Endothelial cell of umbilical vein (primary cell): ENCODE results near the gene FBXW11. TPM values are rescaled to one million over a fixed set of nuclear protein-coding genes. Genes with fewer than 3 reads are reported as not detected.

ENCODE experiments used
- BruUV-seq: library from RNA; stranded (reverse); fragments of 400-500 nt; replicated peaks from 2 replicates; lab custom pipeline; 2021; lab: Mats Ljungman, UMichigan
- CTCF ChIA-PET: fragments of 300-600, 350-600 bp; sonication (Branson Sonifier 250); formaldehyde crosslinking; loops from one replicate; lab custom pipeline; 2021; ENCODE audit warnings: antibody characterized with exemption, inconsistent platforms; lab: Charles Lee
- POLR2A ChIA-PET: fragments of 300-600, 350-600 bp; sonication (Branson Sonifier 250); formaldehyde crosslinking; loops from one replicate; lab custom pipeline; 2021; ENCODE audit warnings: antibody characterized with exemption, inconsistent platforms; lab: Charles Lee
- DNase-seq: peaks from one replicate; pipeline ENCODE4 v3.0.0-alpha.2; 2011; ENCODE audit warnings: low read depth, low spot score
- FAIRE-seq: peaks from 2 replicates; lab custom pipeline; 2011; peaks lifted over from hg19 to GRCh38; lab: Jason Lieb, UNC
- H2AFZ ChIP-seq: 2 replicates; pipeline ENCODE4 v1.6.0; 2012; ENCODE audit warnings: low read depth, low read length, control low read depth, inconsistent platforms
- H3K27ac ChIP-seq: 2 replicates; pipeline ENCODE4 v1.5.1; 2011; ENCODE audit warnings: low read depth, mild to moderate bottlenecking, control low read depth, low read length, moderate library complexity; ENCODE audit not compliant: insufficient read depth
- H3K27me3 ChIP-seq, 2 experiments: 2 replicates each; pipeline versions ENCODE4 v1.6.0 to v1.6.1; 2011; ENCODE audit warnings: low read length in 2 of 2, mixed read lengths in 1 of 2; ENCODE audit not compliant: control insufficient read depth in 2 of 2, insufficient read depth in 2 of 2
- H3K36me3 ChIP-seq, 2 experiments: 2 replicates in 1 of 2; 3 replicates in 1 of 2; pipeline ENCODE4 v1.5.1; 2011; ENCODE audit warnings: low read length in 2 of 2, mild to moderate bottlenecking in 1 of 2, moderate library complexity in 1 of 2; ENCODE audit not compliant: control insufficient read depth in 2 of 2, insufficient read depth in 2 of 2; ENCODE audit errors: extremely low read depth in 1 of 2
- H3K4me1 ChIP-seq: 3 replicates; pipeline ENCODE4 v1.5.1; 2011; ENCODE audit warnings: mild to moderate bottlenecking, low read length; ENCODE audit not compliant: control insufficient read depth, insufficient read depth; ENCODE audit errors: extremely low read depth
- H3K4me2 ChIP-seq: 2 replicates; pipeline ENCODE4 v1.6.1; 2011; ENCODE audit warnings: low read length, control low read depth, mixed read lengths; ENCODE audit not compliant: insufficient read depth
- H3K4me3 ChIP-seq, 3 experiments: fragments of 200-600 bp in 1 of 3; sonication (generic), shearing (Covaris generic) in 1 of 3; replicated peaks in 1 of 3; 2 replicates each; pipeline ENCODE4 v1.5.1; 2011 to 2016; ENCODE audit warnings: control low read depth in 3 of 3, low read length in 3 of 3, mild to moderate bottlenecking in 2 of 3, inconsistent platforms in 1 of 3, low read depth in 1 of 3, moderate library complexity in 1 of 3; ENCODE audit not compliant: insufficient read depth in 1 of 3
- H3K79me2 ChIP-seq: 2 replicates; pipeline ENCODE4 v1.6.0; 2012; ENCODE audit warnings: low read length, inconsistent platforms; ENCODE audit not compliant: control insufficient read depth, insufficient read depth
- H3K9ac ChIP-seq: replicated peaks from 2 replicates; pipeline ENCODE3; 2011; ENCODE audit warnings: low read length, control low read depth; ENCODE audit not compliant: insufficient read depth; ENCODE audit errors: extremely low read depth
- H3K9me1 ChIP-seq: replicated peaks from 3 replicates; pipeline ENCODE4 v1.6.0; 2011; ENCODE audit warnings: mild to moderate bottlenecking, low read length; ENCODE audit not compliant: control insufficient read depth, insufficient read depth; ENCODE audit errors: extremely low read depth
- H3K9me3 ChIP-seq: replicated peaks from 2 replicates; pipeline ENCODE4 v1.5.1; 2012; ENCODE audit warnings: low read length, inconsistent platforms; ENCODE audit not compliant: control insufficient read depth, insufficient read depth
- H4K20me1 ChIP-seq: replicated peaks from 2 replicates; pipeline ENCODE3; 2011; ENCODE audit warnings: mild to moderate bottlenecking, low read length; ENCODE audit not compliant: control insufficient read depth, insufficient read depth; ENCODE audit errors: extremely low read depth
- CTCF ChIP-seq, 2 donors: IDR thresholded peaks; 1 replicate in 1 of 2; 2 replicates in 1 of 2; pipeline ENCODE4 v1.5.1; 2011; ENCODE audit warnings: low read length in 2 of 2, mild to moderate bottlenecking in 2 of 2, moderate library complexity in 2 of 2, control low read depth in 1 of 2, inconsistent platforms in 1 of 2, low read depth in 1 of 2; ENCODE audit not compliant: insufficient read depth in 1 of 2; ENCODE audit errors: extremely low read depth in 1 of 2
- EZH2 ChIP-seq: IDR thresholded peaks from 2 replicates; pipeline ENCODE4 v1.6.1; 2012; ENCODE audit warnings: borderline replicate concordance, low read depth, mild to moderate bottlenecking, moderate library complexity, low read length, inconsistent platforms; ENCODE audit not compliant: severe bottlenecking
- FOS ChIP-seq: IDR thresholded peaks from 2 replicates; pipeline ENCODE4 v1.6.1; 2011; ENCODE audit warnings: mild to moderate bottlenecking, low read length, moderate library complexity, borderline replicate concordance; ENCODE audit not compliant: insufficient read depth
- GATA2 ChIP-seq: IDR thresholded peaks from 2 replicates; pipeline ENCODE4 v1.7.0; 2011; ENCODE audit warnings: low read depth, mild to moderate bottlenecking, moderate library complexity, mixed read lengths, low read length; ENCODE audit not compliant: insufficient read length, insufficient read depth
- JUN ChIP-seq: IDR thresholded peaks from 2 replicates; pipeline ENCODE4 v1.6.1; 2011; ENCODE audit warnings: borderline replicate concordance, low read depth; ENCODE audit not compliant: insufficient read length, insufficient read depth
- MAX ChIP-seq: IDR thresholded peaks from 2 replicates; pipeline ENCODE4 v1.6.1; 2011; ENCODE audit not compliant: insufficient read depth, insufficient read length
- MYC ChIP-seq: IDR thresholded peaks from one replicate; pipeline ENCODE4 v1.6.1; 2011; ENCODE audit warnings: mild to moderate bottlenecking, low read depth, low read length
- POLR2A ChIP-seq: IDR thresholded peaks from 2 replicates; pipeline ENCODE4 v1.6.1; 2012; ENCODE audit warnings: low read depth, mild to moderate bottlenecking, control low read depth, low read length
- POLR2AphosphoS5 ChIP-seq: IDR thresholded peaks from 2 replicates; pipeline ENCODE4 v1.6.1; 2012; ENCODE audit warnings: low read depth, mild to moderate bottlenecking, control low read depth, low read length, moderate library complexity; ENCODE audit not compliant: insufficient read depth
- dilution Hi-C: fragments of 300-500 bp; cut with MboI; formaldehyde crosslinking; loops from one replicate; pipeline ENCODE4 v1.15.0; 2019; ENCODE audit warnings: low sequenced_read_pairs; ENCODE audit not compliant: extremely low pct_ligation_motif_present
- intact Hi-C: fragments of 100-400 bp; cut with micrococcal nuclease; formaldehyde crosslinking; loops from one replicate; pipeline ENCODE4 v1.10.0; 2022
- polyA plus RNA-seq, 4 experiments: library from polyadenylated mRNA; depleted of rRNA in 3 of 4; stranded (reverse) in 3 of 4; unstranded in 1 of 4; fragments of >200 nt; gene quantifications; 2 replicates each; pipeline versions ENCODE4 v1.2.1 to v1.2.3, GENCODE V29; 2011 to 2012; ENCODE audit warnings: missing spikeins in 1 of 4
- total RNA-seq: library from RNA; stranded (reverse); gene quantifications from 2 replicates; pipeline ENCODE4 v1.2.3, GENCODE V29; 2021

The FBXW11 gene
- total and polyA plus RNA-seq, 2 donors (not counting 3 experiments of a cell fraction or from before 2014, with no cell fraction given) = 30.7 to 44.7 TPM

DNA sequence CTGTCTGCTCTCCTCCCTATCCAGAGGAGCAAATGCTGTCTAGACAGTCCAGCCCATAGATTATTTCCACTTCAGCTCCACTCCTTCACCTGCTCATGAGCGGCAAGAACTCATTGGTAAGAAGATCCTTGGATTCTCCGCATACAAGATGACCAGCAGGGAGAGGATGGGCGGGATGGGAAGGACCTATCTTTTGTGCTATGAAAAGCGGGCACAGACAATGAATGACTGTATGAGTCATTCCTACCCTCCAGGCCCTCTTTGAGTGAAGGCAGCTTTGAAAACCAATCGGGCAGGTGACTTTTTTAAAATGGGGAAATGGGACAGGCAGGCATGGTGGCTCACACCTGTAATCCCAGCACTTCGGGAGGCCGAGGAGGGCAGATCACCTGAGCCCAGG is 171.4 kb downstream of the FBXW11 start:
- no TSS peak for BruUV-seq
- Histone ChIP-seq H3K79me2 (no peaks in the 10 kb centered on the region), H3K9me3 (no peaks in the 10 kb centered on the region), H3K4me2 (no peak overlapping the region), H3K36me3 (no peaks in the 10 kb centered on the region), H2AFZ (no peak overlapping the region), H3K4me3 (no peak overlapping the region), H3K9ac (no peak overlapping the region), H4K20me1 (no peaks in the 10 kb centered on the region), H3K4me1 (no peaks in the 10 kb centered on the region), H3K9me1 (no peaks in the 10 kb centered on the region), H3K27me3 (peaks cover 0 to 2% of the 10 kb centered on the region in 2 experiments), H3K27ac (no peak overlapping the region)
- dilution Hi-C loops (no loop called here), intact Hi-C loops (no loop called here)
- POLR2A ChIA-PET = no interaction called here
- DNase-seq = no peak
- no peak for TF ChIP-seq MYC
- no peak for TF ChIP-seq MAX
- TF ChIP-seq POLR2A = no peak
- TF ChIP-seq JUN = no peak
- no peak for TF ChIP-seq CTCF (IDR thresholded peaks at IDR 0.05; ENCODE audit: extremely low read depth in 1 of 2, insufficient read depth in 1 of 2, low read depth in 1 of 2, low read length in 2 of 2)
- TF ChIP-seq FOS = no peak
- no peak for TF ChIP-seq EZH2
- TF ChIP-seq POLR2AphosphoS5 = no peak
- no peak for TF ChIP-seq GATA2
- FAIRE-seq = no peak
- CTCF ChIA-PET = interaction anchor here (1.4 kb wide), 1 partner anchor 8 kb away, joined by 3 read pairs; no protein-coding TSS in a partner anchor
